Measurements from ENCODE around the gene GSN. TPM values are rescaled to one million over a fixed set of nuclear protein-coding genes. Genes with fewer than 3 reads are reported as not detected.

Gene GSN
- total and polyA plus RNA-seq, 2 of the 13 experiments (the other 11 are each of a cell fraction or from before 2014, with no cell fraction given), result 294 to 307 TPM

- TF ChIP-seq ZNF362 (CRISPR knock-in tag; IDR thresholded peaks at IDR 0.05; ENCODE audit: borderline replicate concordance) (peak; percentile 67; the same call in 1 of the 2 replicates), PHF5A (CRISPR knock-in tag; IDR thresholded peaks at IDR 0.05; ENCODE audit: low read depth, unreplicated experiment) (peak; percentile 50), ZNF12 (CRISPR knock-in tag; IDR thresholded peaks at IDR 0.05) (no peak), ZFP36L2 (CRISPR knock-in tag; IDR thresholded peaks at IDR 0.05) (no peak), ZNF468 (CRISPR knock-in tag; IDR thresholded peaks at IDR 0.05) (no peak), EP300 (IDR thresholded peaks at IDR 0.05; ENCODE audit: low read depth in 2 of 2, low read length in 2 of 2) (peak in 1 of 2 experiments; percentile 96; a peak in 2 of 4 replicates), EP300 (CRISPR knock-in tag; IDR thresholded peaks at IDR 0.05; ENCODE audit: borderline replicate concordance) (peak; percentile 70; the same call in 1 of the 2 replicates), MZF1 (CRISPR knock-in tag; IDR thresholded peaks at IDR 0.05; ENCODE audit: borderline replicate concordance) (no peak), ZNF558 (CRISPR knock-in tag; IDR thresholded peaks at IDR 0.05; ENCODE audit: borderline replicate concordance) (no peak), SMC3 (IDR thresholded peaks at IDR 0.05; ENCODE audit: low read length) (no peak), RFX1 (IDR thresholded peaks at IDR 0.05) (no peak), KDM2A (CRISPR knock-in tag; IDR thresholded peaks at IDR 0.05; ENCODE audit: borderline replicate concordance, low read depth) (peak; percentile 56; the same call in 1 of the 2 replicates), ZNF720 (CRISPR knock-in tag; IDR thresholded peaks at IDR 0.05) (no peak), IKZF4 (CRISPR knock-in tag; IDR thresholded peaks at IDR 0.05; ENCODE audit: borderline replicate concordance, low read depth, not compliant biosample characterization) (no peak), SNRNP70 (IDR thresholded peaks at IDR 0.05; ENCODE audit: low read depth, low read length) (no peak), TCF7 (IDR thresholded peaks at IDR 0.05; ENCODE audit: low read depth) (no peak), MIER3 (CRISPR knock-in tag; IDR thresholded peaks at IDR 0.05; ENCODE audit: borderline replicate concordance) (peak; percentile 27; the same call in 1 of the 2 replicates), ZNF678 (CRISPR knock-in tag; IDR thresholded peaks at IDR 0.05) (0 out of 2 replicates have a peak, but pooled peaks have one; percentile 1)
- TF ChIP-seq, protein P1, sequence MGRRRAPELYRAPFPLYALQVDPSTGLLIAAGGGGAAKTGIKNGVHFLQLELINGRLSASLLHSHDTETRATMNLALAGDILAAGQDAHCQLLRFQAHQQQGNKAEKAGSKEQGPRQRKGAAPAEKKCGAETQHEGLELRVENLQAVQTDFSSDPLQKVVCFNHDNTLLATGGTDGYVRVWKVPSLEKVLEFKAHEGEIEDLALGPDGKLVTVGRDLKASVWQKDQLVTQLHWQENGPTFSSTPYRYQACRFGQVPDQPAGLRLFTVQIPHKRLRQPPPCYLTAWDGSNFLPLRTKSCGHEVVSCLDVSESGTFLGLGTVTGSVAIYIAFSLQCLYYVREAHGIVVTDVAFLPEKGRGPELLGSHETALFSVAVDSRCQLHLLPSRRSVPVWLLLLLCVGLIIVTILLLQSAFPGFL (CRISPR knock-in tag; IDR thresholded peaks at IDR 0.05), result no peak
- TF ChIP-seq, protein P2, sequence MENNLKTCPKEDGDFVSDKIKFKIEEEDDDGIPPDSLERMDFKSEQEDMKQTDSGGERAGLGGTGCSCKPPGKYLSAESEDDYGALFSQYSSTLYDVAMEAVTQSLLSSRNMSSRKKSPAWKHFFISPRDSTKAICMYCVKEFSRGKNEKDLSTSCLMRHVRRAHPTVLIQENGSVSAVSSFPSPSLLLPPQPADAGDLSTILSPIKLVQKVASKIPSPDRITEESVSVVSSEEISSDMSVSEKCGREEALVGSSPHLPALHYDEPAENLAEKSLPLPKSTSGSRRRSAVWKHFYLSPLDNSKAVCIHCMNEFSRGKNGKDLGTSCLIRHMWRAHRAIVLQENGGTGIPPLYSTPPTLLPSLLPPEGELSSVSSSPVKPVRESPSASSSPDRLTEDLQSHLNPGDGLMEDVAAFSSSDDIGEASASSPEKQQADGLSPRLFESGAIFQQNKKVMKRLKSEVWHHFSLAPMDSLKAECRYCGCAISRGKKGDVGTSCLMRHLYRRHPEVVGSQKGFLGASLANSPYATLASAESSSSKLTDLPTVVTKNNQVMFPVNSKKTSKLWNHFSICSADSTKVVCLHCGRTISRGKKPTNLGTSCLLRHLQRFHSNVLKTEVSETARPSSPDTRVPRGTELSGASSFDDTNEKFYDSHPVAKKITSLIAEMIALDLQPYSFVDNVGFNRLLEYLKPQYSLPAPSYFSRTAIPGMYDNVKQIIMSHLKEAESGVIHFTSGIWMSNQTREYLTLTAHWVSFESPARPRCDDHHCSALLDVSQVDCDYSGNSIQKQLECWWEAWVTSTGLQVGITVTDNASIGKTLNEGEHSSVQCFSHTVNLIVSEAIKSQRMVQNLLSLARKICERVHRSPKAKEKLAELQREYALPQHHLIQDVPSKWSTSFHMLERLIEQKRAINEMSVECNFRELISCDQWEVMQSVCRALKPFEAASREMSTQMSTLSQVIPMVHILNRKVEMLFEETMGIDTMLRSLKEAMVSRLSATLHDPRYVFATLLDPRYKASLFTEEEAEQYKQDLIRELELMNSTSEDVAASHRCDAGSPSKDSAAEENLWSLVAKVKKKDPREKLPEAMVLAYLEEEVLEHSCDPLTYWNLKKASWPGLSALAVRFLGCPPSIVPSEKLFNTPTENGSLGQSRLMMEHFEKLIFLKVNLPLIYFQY (CRISPR knock-in tag; IDR thresholded peaks at IDR 0.05; ENCODE audit: borderline replicate concordance), result peak; percentile 58; the same call in 1 of the 2 replicates
- TF ChIP-seq, protein P3, sequence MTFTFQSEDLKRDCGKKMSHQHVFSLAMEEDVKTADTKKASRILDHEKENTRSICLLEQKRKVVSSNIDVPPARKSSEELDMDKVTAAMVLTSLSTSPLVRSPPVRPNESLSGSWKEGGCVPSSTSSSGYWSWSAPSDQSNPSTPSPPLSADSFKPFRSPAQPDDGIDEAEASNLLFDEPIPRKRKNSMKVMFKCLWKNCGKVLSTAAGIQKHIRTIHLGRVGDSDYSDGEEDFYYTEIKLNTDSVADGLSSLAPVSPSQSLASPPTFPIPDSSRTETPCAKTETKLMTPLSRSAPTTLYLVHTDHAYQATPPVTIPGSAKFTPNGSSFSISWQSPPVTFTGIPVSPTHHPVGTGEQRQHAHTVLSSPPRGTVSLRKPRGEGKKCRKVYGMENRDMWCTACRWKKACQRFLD (CRISPR knock-in tag; IDR thresholded peaks at IDR 0.05; ENCODE audit: borderline replicate concordance), result no peak
Measured at GRCh38 chr9:121296213-121297127, 28.5 kb downstream of the GSN start (continued).

Data from HepG2 (cell line).